ENCODE measurements around the gene NR3C2. TPM values are rescaled to one million over a fixed set of nuclear protein-coding genes. Genes with fewer than 3 reads are reported as not detected.

The NR3C2 gene
- total and polyA plus RNA-seq, 8 donors, result 2.0 to 36.4 (median 16.9) TPM

DNA sequence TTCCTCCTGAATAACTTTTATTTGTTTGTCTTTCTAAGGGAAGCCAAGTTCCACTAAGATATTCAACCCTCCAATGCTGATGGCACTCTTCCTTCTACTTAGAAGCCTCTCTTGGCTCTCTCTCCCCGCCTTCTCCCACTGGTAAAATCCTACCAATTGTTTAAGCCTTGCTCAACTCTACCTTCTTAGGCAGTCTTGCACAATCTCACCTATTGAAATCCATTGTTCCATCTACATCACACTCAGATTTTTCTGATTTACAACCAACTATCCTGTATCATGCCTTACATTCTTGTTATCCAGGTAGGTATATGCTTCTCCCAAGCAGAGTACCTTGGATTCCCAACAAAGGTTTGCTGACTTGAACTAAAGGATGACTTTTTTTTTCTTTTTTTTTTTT is 69.1 kb downstream of the NR3C2 start:
- no peaks in the 10 kb centered on the region for H3K36me3 ChIP-seq
- no peak overlapping the region for H3K27ac ChIP-seq
- no peak overlapping the region for H3K4me3 ChIP-seq
- peaks cover 0 to 20% (median 12%) of the 10 kb centered on the region in 4 donors for H3K4me1 ChIP-seq
- H3K9me3 ChIP-seq, result no peaks in the 10 kb centered on the region
- intact Hi-C loops (cut with DNase I; ENCODE audit: low total_unique reads), result no loop called here
- DNase-seq, result no peak
- no peak for TF ChIP-seq EP300 (IDR thresholded peaks at IDR 0.05)
- TF ChIP-seq, protein P1, sequence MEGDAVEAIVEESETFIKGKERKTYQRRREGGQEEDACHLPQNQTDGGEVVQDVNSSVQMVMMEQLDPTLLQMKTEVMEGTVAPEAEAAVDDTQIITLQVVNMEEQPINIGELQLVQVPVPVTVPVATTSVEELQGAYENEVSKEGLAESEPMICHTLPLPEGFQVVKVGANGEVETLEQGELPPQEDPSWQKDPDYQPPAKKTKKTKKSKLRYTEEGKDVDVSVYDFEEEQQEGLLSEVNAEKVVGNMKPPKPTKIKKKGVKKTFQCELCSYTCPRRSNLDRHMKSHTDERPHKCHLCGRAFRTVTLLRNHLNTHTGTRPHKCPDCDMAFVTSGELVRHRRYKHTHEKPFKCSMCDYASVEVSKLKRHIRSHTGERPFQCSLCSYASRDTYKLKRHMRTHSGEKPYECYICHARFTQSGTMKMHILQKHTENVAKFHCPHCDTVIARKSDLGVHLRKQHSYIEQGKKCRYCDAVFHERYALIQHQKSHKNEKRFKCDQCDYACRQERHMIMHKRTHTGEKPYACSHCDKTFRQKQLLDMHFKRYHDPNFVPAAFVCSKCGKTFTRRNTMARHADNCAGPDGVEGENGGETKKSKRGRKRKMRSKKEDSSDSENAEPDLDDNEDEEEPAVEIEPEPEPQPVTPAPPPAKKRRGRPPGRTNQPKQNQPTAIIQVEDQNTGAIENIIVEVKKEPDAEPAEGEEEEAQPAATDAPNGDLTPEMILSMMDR (IDR thresholded peaks at IDR 0.05), result no peak
- TF ChIP-seq POLR2AphosphoS5 (IDR thresholded peaks at IDR 0.05), result no peak
- 32 to 95% (median 86%) methylated on average over 1 of the region's 1 CpG for WGBS, 5 donors
- no peaks in the 10 kb centered on the region for H3K27me3 ChIP-seq

DNA sequence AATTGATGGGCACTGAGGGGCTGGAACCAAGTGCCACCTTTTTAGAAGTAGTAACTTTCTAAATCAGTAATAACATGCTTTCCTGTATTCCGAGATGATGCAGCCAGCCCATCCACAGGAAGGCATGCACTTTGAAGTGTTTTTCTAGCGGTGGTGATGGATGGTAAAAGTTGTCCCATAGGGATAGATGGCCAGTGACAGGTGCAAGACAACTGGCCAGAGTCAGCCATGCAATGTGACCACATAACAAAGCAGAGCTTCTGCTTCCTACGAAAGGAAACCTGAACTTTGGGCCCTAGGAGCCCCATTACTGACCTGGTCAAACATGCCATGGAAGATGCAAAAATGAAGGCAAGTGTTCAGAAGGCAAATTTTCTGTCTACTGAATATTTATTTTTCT is 72.3 kb downstream of the NR3C2 start:
- Histone ChIP-seq H3K27ac (no peak overlapping the region), H3K36me3 (no peaks in the 10 kb centered on the region), H3K4me3 (no peak overlapping the region), H3K9me3 (no peaks in the 10 kb centered on the region), H3K4me1 (peaks cover 0 to 11% (median 3%) of the 10 kb centered on the region in 4 donors), H3K27me3 (no peaks in the 10 kb centered on the region)
- no peak for DNase-seq
- intact Hi-C loops (cut with DNase I; ENCODE audit: low total_unique reads), result no loop called here
- WGBS, 5 donors, result 84 to 94% (median 87%) methylated on average over 3 of the region's 3 CpGs
- TF ChIP-seq POLR2A (IDR thresholded peaks at IDR 0.05) (no peak), EP300 (IDR thresholded peaks at IDR 0.05) (no peak), POLR2AphosphoS5 (IDR thresholded peaks at IDR 0.05) (no peak)
- TF ChIP-seq, protein P1 (IDR thresholded peaks at IDR 0.05), result no peak

DNA sequence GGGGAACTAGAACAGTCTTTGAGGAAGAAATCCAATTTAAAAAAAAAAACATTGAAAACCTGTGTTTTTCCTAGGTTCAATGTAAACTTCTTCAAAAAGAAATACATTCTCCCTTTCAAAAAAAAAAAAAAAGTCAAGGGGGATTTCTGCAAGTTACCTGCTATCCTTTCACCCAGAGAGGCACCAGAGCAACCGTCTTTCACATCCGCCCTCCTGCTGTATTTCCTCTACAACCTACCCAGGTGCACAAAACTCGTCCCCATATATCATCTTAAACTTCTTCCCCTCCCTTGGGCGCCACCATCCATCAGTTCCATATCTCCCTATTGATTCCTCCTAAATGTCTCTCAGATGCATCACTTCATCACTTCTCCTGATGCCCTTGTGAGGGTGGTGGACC is 74.5 kb downstream of the NR3C2 start:
- Histone ChIP-seq H3K4me3 (no peak overlapping the region), H3K27me3 (no peaks in the 10 kb centered on the region), H3K9me3 (no peaks in the 10 kb centered on the region), H3K4me1 (peaks cover 0 to 11% (median 3%) of the 10 kb centered on the region in 4 donors), H3K27ac (no peak overlapping the region), H3K36me3 (no peaks in the 10 kb centered on the region)
- 87 to 95% (median 95%) methylated on average over 4 of the region's 4 CpGs for WGBS, 5 donors
- intact Hi-C loops (cut with DNase I; ENCODE audit: low total_unique reads), result no loop called here
- DNase-seq, result no peak
- TF ChIP-seq, protein P1 (IDR thresholded peaks at IDR 0.05), result no peak
- TF ChIP-seq POLR2A (IDR thresholded peaks at IDR 0.05), result no peak

DNA sequence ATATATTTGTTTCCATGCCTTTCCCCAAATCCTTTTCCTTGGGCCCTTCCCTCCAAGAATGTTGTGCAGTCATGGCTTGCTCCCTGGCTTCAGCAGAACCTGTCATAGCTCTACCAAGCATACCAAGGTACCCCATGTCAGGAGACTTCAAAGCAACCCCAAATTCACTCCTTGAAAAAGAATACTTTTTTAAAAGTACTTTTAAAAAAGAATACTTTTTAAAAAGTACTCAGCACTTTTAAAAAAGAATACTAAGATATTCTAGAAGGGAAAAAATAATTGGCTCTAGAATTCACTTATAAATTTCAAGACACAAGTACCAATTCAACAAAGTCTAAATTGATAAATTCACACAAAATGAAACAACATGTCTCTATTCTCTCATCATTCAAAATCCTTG is 76.0 kb downstream of the NR3C2 start:
- TF ChIP-seq EP300 (IDR thresholded peaks at IDR 0.05) (no peak), POLR2AphosphoS5 (IDR thresholded peaks at IDR 0.05) (no peak), POLR2A (IDR thresholded peaks at IDR 0.05) (no peak)
- TF ChIP-seq, protein P1 (IDR thresholded peaks at IDR 0.05), result no peak
- Histone ChIP-seq H3K36me3 (no peaks in the 10 kb centered on the region), H3K4me3 (no peak overlapping the region), H3K9me3 (no peaks in the 10 kb centered on the region), H3K4me1 (peaks cover 0 to 15% (median 3%) of the 10 kb centered on the region in 4 donors), H3K27me3 (no peaks in the 10 kb centered on the region), H3K27ac (no peak overlapping the region)
- intact Hi-C loops (cut with DNase I; ENCODE audit: low total_unique reads), result no loop called here
- DNase-seq, result no peak

Data from stomach (tissue), 9 donors.